Bronchial epithelial cell (primary cell): Measurements from ENCODE around the gene DCC. TPM values are rescaled to one million over a fixed set of nuclear protein-coding genes. Genes with fewer than 3 reads are reported as not detected.

Experiments
- DNase-seq: peaks from one replicate; pipeline ENCODE4 v3.0.0-alpha.2; 2010; ENCODE audit warnings: low read depth
- FAIRE-seq: peaks from 2 replicates; lab custom pipeline; 2011; peaks lifted over from hg19 to GRCh38; lab: Jason Lieb, UNC
- H3K27me3 ChIP-seq: 2 replicates; pipeline ENCODE4 v1.5.1; 2011; ENCODE audit warnings: low read length; ENCODE audit not compliant: control insufficient read depth, insufficient read depth
- H3K36me3 ChIP-seq: 2 replicates; pipeline ENCODE4 v1.5.1; 2011; ENCODE audit warnings: low read length; ENCODE audit not compliant: control insufficient read depth, insufficient read depth
- H3K4me3 ChIP-seq: 2 replicates; pipeline ENCODE4 v1.5.1; 2011; ENCODE audit warnings: mild to moderate bottlenecking, low read depth, low read length, control low read depth
- total RNA-seq: library from RNA; depleted of rRNA; stranded (reverse); fragments of >200 nt; gene quantifications from 2 replicates; pipeline ENCODE4 v1.2.1, GENCODE V29; 2014
- TF ChIP-seq, protein P1 (sequence below): IDR thresholded peaks from 2 replicates; pipeline ENCODE4 v1.5.1; 2011; ENCODE audit warnings: mild to moderate bottlenecking, moderate library complexity, low read length, control low read depth, inconsistent platforms; ENCODE audit not compliant: insufficient read depth, severe bottlenecking

The DCC gene
- total RNA-seq, 1 donor from 2014 or later, result not detected

DNA sequence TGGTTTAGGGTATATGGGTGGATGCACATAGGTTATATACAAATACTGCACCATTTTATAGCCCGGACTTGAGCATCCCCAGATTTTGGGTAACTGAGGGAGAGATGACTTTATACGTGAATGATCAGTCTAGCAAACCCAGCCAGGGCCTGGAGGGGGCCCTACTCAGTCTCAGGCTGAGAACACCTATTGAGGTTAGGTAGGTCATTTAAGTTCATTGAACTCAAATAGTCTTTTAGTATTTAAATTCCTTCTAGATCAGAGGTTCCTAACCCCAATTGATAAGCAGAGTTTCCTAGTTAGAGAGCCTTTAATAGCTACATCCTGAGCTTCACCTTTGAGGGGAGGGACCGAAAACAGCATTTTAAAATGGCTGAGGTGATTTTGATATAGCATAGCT, 487.0 kb downstream of the DCC start:
- DNase-seq (no peak), FAIRE-seq (no peak)
- Histone ChIP-seq H3K27me3 (no peaks in the 10 kb centered on the region), H3K4me3 (no peak overlapping the region), H3K36me3 (no peaks in the 10 kb centered on the region)
- TF ChIP-seq, protein P1, sequence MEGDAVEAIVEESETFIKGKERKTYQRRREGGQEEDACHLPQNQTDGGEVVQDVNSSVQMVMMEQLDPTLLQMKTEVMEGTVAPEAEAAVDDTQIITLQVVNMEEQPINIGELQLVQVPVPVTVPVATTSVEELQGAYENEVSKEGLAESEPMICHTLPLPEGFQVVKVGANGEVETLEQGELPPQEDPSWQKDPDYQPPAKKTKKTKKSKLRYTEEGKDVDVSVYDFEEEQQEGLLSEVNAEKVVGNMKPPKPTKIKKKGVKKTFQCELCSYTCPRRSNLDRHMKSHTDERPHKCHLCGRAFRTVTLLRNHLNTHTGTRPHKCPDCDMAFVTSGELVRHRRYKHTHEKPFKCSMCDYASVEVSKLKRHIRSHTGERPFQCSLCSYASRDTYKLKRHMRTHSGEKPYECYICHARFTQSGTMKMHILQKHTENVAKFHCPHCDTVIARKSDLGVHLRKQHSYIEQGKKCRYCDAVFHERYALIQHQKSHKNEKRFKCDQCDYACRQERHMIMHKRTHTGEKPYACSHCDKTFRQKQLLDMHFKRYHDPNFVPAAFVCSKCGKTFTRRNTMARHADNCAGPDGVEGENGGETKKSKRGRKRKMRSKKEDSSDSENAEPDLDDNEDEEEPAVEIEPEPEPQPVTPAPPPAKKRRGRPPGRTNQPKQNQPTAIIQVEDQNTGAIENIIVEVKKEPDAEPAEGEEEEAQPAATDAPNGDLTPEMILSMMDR, result no peak

DNA sequence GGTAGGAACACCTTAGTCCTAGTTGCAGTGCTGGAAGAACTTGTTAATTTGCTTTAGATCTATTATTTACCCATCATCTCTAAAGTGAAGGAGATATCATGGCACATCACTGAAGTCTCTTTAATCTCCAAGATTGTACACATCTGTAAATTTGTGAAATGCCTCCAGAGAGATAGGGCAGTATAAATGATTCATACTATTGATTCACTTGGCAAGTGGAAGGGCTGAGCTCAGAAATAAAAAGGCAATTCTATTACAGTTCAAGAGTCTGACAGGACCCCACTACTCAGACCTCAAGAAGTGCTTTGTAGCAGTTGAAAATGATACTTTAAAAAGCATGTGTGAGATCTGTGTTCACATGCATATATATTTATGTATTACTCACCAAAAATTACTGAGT, 489.3 kb downstream of the DCC start:
- H3K27me3 ChIP-seq, result no peaks in the 10 kb centered on the region
- H3K36me3 ChIP-seq, result no peaks in the 10 kb centered on the region
- TF ChIP-seq, protein P1, result no peak
- DNase-seq (no peak), FAIRE-seq (no peak)
- no peak overlapping the region for H3K4me3 ChIP-seq

DNA sequence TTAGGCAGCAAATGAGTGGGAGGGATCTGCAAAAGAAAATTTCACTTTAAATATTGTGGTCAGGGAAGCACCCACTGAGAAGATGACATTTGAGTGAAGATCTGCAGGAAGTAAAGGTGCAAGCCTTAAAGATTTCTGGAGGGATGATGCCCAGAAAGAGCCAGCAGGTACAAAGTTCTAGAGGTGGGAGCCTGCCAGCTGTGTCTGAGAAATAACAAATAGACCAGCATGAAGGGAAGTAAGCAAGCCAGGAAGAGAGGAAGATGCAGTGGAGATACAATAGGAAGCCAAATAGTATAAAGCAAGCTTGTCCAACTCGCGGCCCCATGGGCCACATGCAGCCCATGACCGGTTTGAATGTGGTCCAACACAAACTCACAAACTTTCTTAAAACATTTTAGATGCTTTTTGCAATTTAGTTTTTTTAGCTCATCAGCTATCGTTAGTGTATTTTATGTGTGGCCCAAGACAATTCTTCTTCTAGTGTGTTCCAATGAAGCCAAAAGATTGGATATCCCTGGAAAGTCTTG, 489.9 kb downstream of the DCC start:
- no peak for FAIRE-seq
- TF ChIP-seq, protein P1, result no peak
- no peak for DNase-seq
- Histone ChIP-seq H3K36me3 (no peaks in the 10 kb centered on the region), H3K4me3 (no peak overlapping the region), H3K27me3 (no peaks in the 10 kb centered on the region)

DNA sequence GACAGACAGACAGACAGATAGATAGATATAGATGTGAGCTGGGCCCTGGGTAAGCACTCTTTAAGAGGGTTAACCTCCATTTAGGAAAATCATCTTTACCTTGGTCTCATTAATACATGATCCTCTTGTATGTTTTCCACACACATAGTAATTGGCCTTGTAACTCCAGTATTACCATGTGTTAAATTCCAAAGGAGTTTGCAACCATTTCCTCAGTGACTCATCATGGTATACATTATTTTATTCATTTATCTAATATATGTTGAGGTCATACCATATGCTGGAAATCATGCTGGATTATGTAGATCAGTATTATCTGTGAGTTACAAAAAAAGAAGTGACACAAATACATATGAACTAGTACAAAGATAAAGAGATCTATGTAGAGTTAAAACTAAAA, 504.3 kb downstream of the DCC start:
- FAIRE-seq, result no peak
- TF ChIP-seq, protein P1, result no peak
- Histone ChIP-seq H3K36me3 (no peaks in the 10 kb centered on the region), H3K4me3 (no peak overlapping the region), H3K27me3 (no peaks in the 10 kb centered on the region)
- DNase-seq, result peak; percentile 63

DNA sequence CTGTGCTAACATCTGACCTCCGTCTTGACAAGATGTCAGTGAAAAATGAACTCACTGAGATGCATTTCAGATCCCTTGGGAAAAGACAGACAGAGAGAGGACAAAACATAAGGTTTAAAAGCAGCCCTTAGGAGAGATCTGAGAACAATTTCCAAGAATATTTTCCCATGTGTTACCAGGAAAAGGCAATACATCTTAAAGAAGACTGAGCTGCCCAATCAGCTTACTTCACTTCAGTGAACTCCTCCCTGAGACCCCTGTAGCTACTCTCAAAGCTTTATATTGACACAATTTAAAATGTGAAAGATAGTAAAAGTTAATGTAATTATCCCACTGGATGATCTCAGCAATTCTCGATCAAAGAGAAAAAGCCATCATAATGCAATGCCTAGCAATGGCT, 505.0 kb downstream of the DCC start:
- H3K36me3 ChIP-seq, result no peaks in the 10 kb centered on the region
- FAIRE-seq, result no peak
- H3K4me3 ChIP-seq, result no peak overlapping the region
- TF ChIP-seq, protein P1, result no peak
- H3K27me3 ChIP-seq, result no peaks in the 10 kb centered on the region
- no peak for DNase-seq

DNA sequence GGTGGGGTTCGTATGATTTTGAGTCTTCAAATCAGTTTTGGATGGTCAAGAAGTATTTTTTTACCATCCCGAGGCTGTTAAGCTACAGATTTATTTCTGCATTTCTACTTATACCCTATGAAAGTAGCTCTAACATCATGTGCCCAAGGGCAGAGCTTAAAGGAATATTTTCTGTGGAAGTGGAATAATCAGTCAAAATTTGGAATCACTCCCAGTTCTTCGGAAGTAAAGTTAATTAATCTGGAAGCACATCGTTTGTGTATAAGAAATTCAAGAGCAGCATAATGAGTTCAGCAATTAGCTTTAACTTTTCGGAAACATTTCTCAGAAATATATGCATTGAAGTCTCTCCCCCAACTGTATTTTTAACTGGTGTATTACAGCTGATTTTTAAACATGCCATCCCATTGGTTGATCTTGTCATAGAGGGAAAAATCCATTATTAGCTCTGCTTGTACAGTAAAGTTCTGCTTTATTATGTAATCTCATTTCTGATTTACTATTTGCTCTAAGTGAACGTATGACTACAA, 510.1 kb downstream of the DCC start:
- TF ChIP-seq, protein P1, result no peak
- DNase-seq, result no peak
- FAIRE-seq, result no peak
- Histone ChIP-seq H3K36me3 (no peaks in the 10 kb centered on the region), H3K27me3 (no peaks in the 10 kb centered on the region), H3K4me3 (no peak overlapping the region)
